ENCODE data around the gene SOBP.
"Not testable (repeated sequence)": the region's sequence is repeated elsewhere in the genome, so short reads cannot be mapped to it uniquely, and the experiment has no call there.

SOBP gene

GRCh38 chr6:107489636-107490565 lies at the start of gene SOBP:
TSS of gene SOBP (plus strand) at chr6:107490117. CDS start at chr6:107490617, 500 bp downstream.
- DNase-seq (ENCODE audit: low read depth in 2 of 3, low spot score in 1 of 3) = peak in 1 of 3 donors; percentile 13

- DNase-seq (ENCODE audit: low read depth in 2 of 3, low spot score in 1 of 3) = no peak
Measured at GRCh38 chr6:107440936-107441335, 49.0 kb upstream of the SOBP start.

GRCh38 chr6:107441682-107442081 lies 48.2 kb upstream of the SOBP start:
- DNase-seq (ENCODE audit: low read depth in 2 of 3, low spot score in 1 of 3) = no peak

GRCh38 chr6:107442938-107443607 lies 46.8 kb upstream of the SOBP start:
- DNase-seq (ENCODE audit: low read depth in 2 of 3, low spot score in 1 of 3) = no peak

- no peak for DNase-seq (ENCODE audit: low read depth in 2 of 3, low spot score in 1 of 3)
Measured at GRCh38 chr6:107443608-107444267, 46.2 kb upstream of the SOBP start.

GRCh38 chr6:107444277-107444676 lies 45.6 kb upstream of the SOBP start:
- DNase-seq (ENCODE audit: low read depth in 2 of 3, low spot score in 1 of 3) = no peak

GRCh38 chr6:107447663-107448216 lies 42.2 kb upstream of the SOBP start:
- no peak for DNase-seq (ENCODE audit: low read depth in 2 of 3, low spot score in 1 of 3)

- DNase-seq (ENCODE audit: low read depth in 2 of 3, low spot score in 1 of 3) = no peak
Measured at GRCh38 chr6:107448776-107449175, 41.1 kb upstream of the SOBP start.

GRCh38 chr6:107458672-107459282 lies 31.1 kb upstream of the SOBP start:
- peak in 1 of 3 donors; percentile 1 for DNase-seq (ENCODE audit: low read depth in 2 of 3, low spot score in 1 of 3)

- DNase-seq (ENCODE audit: low read depth in 2 of 3, low spot score in 1 of 3) = peak; percentile 96 to 99 (median 97)
Measured at GRCh38 chr6:107459283-107460082, 30.4 kb upstream of the SOBP start, which contains the start of gene PDSS2. TSS of gene PDSS2 (minus strand) at chr6:107459564. CDS start at chr6:107459285, 279 bp downstream.

- DNase-seq (ENCODE audit: low read depth in 2 of 3, low spot score in 1 of 3) = no peak
Measured at GRCh38 chr6:107460083-107460631, 29.8 kb upstream of the SOBP start.

- DNase-seq (ENCODE audit: low read depth in 2 of 3, low spot score in 1 of 3) = no peak
Measured at GRCh38 chr6:107466062-107466461, 23.9 kb upstream of the SOBP start.

GRCh38 chr6:107470364-107470763 lies 19.6 kb upstream of the SOBP start:
- no peak for DNase-seq (ENCODE audit: low read depth in 2 of 3, low spot score in 1 of 3)

GRCh38 chr6:107473660-107474059 lies 16.3 kb upstream of the SOBP start:
- no peak for DNase-seq (ENCODE audit: low read depth in 2 of 3, low spot score in 1 of 3)

- DNase-seq (ENCODE audit: low read depth in 2 of 3, low spot score in 1 of 3) = not testable (repeated sequence)
Measured at GRCh38 chr6:107475360-107475759, 14.6 kb upstream of the SOBP start.

GRCh38 chr6:107475826-107476225 lies 14.1 kb upstream of the SOBP start:
- not testable (repeated sequence) for DNase-seq (ENCODE audit: low read depth in 2 of 3, low spot score in 1 of 3)

GRCh38 chr6:107479089-107479690 lies 10.7 kb upstream of the SOBP start:
- DNase-seq (ENCODE audit: low read depth in 2 of 3, low spot score in 1 of 3) = no peak

- DNase-seq (ENCODE audit: low read depth in 2 of 3, low spot score in 1 of 3) = no peak
Measured at GRCh38 chr6:107485157-107485556, 4.8 kb upstream of the SOBP start.

GRCh38 chr6:107488174-107488874 lies 1.6 kb upstream of the SOBP start:
- no peak for DNase-seq (ENCODE audit: low read depth in 2 of 3, low spot score in 1 of 3)

Data from stimulated activated CD4-positive, alpha-beta T cell treated with anti-CD3 and anti-CD28 coated beads, Interleukin-12 subunit alpha, Interleukin-12 subunit beta, amount 100 ng/mL, for 48 hours (primary cell).